Heart left ventricle (tissue), 13 donors: ENCODE results near the gene TMEM236.

Source experiments
- POLR2A ChIP-seq, 2 donors: fragments of 450-650 bp; IDR thresholded peaks; one replicate each; pipeline ENCODE4 v1.6.1; 2017; ENCODE audit warnings: antibody characterized with exemption in 2 of 2, mild to moderate bottlenecking in 2 of 2, moderate library complexity in 2 of 2
- TF ChIP-seq, protein P1 (sequence below), 12 donors: fragments of 200-600 bp; sonication (generic) in 4 of 12; IDR thresholded peaks; one replicate each; pipeline versions ENCODE4 v1.5.0 to v1.8.0; 2018 to 2022; ENCODE audit warnings: antibody characterized with exemption in 12 of 12, mild to moderate bottlenecking in 5 of 12
- donor health status: ischemic (EF 13 %, LVEDD 7.1; RV severe dilation, severe dysfunction).
- donor health status: DM: no; HTN: yes; CAD: no.
- donor health status: DM: no; HTN: no; CAD: no.
- donor health status: ischemic (EF 25% LVEDD 6.9; RV normal size, moderate dysfunction).
- donor health status: ischemic (EF 25% LVEDD 5.7; RV mildly dilated, moderate dysfunction).
- donor health status: ischemic (EF 35%, LVEDD 5.7; RV mildly dilated, moderate dysfunction).
- donor health status: nonischemic (EF 11% LVEDD 7.7; RV severe dilation, severe dysfunction).
- donor health status: DM: yes; HTN: yes; CAD: no.
- donor health status: PGD.
- donor health status: ischemic (EF 29% LVEDD 5.4; RV normal size, mild dysfunction).
- donor health status: nonischemic (EF 23%, LVEDD 6.1; RV moderate dilation, normal function).

DNA sequence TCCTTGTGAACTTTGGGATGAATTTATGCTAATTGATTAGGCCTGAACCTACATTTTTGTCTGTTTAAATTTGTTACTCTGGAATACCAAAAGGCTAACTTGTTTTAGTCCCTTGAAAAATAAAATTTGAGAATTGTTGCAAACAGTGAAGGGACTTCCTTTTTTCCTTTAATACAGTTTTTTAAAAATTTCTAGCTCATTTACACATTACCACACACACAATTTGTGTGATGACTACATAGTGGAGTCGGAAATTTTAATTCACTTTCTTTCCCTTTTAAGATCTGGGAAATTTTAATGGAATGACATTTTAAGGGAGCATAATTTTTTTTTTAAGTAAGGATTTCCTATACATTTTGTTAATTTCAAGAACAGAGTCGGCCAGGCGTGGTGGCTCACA is 8.6 kb upstream of the TMEM236 start:
- TF ChIP-seq, protein P1, sequence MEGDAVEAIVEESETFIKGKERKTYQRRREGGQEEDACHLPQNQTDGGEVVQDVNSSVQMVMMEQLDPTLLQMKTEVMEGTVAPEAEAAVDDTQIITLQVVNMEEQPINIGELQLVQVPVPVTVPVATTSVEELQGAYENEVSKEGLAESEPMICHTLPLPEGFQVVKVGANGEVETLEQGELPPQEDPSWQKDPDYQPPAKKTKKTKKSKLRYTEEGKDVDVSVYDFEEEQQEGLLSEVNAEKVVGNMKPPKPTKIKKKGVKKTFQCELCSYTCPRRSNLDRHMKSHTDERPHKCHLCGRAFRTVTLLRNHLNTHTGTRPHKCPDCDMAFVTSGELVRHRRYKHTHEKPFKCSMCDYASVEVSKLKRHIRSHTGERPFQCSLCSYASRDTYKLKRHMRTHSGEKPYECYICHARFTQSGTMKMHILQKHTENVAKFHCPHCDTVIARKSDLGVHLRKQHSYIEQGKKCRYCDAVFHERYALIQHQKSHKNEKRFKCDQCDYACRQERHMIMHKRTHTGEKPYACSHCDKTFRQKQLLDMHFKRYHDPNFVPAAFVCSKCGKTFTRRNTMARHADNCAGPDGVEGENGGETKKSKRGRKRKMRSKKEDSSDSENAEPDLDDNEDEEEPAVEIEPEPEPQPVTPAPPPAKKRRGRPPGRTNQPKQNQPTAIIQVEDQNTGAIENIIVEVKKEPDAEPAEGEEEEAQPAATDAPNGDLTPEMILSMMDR (IDR thresholded peaks at IDR 0.05) = no peak
- no peak for TF ChIP-seq POLR2A (IDR thresholded peaks at IDR 0.05)
